HG02870 (cell line): ENCODE measurements around the gene PDHX.
A peak's percentile ranks its signal among the peaks of the same experiment; 100 is the strongest.
"Not testable (repeated sequence)": the region's sequence is repeated elsewhere in the genome, so short reads cannot be mapped to it uniquely, and the experiment has no call there.

Experiments used
- ATAC-seq: cut with Tn5 transposase; IDR thresholded peaks from one replicate; pipeline ENCODE4 v1.9.1; 2021; ENCODE audit warnings: mild to moderate bottlenecking, moderate library complexity; ENCODE audit not compliant: unreplicated experiment

The PDHX gene

GRCh38 chr11:34910817-34911216 lies 5.6 kb upstream of the PDHX start:
- peak; percentile 67 for ATAC-seq

- ATAC-seq, result no peak
Measured at GRCh38 chr11:34911676-34912075, 4.7 kb upstream of the PDHX start.

DNA sequence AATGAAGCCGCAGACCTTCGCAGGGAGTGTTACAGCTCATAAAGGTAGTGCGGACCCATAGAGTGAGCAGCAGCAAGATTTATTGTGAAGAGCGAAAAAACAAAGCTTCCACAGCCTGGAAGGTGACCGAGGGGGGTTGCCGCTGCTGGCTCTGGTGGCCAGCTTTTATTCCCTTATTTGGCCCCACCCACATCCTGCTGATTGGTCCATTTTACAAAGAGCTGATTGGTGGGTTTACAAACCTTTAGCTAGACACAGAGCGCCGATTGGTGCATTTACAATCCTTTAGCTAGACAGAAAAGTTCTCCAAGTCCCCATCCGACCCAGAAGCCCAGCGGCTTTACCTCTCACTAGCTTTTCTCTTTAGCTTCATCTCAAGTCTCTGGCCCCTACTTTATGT lies 2.9 kb upstream of the PDHX start:
- ATAC-seq, result not testable (repeated sequence)

DNA sequence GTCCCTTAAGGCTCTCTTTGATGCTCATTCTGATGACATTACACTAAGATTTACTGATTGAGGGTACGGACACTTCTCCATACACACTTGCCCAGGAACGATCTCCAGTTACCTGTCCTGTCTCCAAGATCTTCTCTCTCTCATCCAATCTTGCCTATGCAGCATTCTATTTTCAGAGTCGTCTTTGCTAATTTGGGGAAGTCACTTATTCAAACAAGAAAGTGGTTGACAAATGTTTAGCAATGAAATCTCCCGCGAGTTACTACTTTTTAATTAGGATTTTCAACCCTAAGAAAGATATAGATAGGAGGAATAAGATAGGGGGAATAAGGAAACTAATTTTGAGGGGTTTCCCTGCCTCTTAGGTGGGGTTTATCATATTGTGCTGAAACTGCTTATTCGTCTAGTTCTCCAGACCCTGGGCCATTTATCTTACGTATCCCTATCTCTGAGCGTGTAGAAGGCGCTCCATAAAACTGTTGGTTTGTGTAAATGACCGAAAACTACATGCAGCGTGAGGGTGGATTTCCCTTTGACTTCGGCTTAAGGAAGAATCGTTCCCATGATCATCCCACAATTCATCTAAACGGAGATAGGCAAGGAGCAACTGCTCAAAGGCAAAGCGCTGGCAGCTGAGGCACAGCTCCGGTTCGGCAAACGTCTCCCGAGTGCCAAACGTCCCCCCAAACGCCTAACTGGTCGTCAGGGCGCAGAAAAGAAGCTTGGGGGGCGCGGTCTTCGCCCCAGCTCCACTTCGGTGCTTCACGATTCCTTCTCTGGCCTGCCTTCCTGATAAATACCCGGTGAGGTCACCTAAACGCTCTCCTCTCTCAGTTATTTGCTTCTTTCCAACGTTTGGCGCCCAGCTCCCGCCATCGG lies 1.0 kb upstream of the PDHX start:
- peak; percentile 1 for ATAC-seq

DNA sequence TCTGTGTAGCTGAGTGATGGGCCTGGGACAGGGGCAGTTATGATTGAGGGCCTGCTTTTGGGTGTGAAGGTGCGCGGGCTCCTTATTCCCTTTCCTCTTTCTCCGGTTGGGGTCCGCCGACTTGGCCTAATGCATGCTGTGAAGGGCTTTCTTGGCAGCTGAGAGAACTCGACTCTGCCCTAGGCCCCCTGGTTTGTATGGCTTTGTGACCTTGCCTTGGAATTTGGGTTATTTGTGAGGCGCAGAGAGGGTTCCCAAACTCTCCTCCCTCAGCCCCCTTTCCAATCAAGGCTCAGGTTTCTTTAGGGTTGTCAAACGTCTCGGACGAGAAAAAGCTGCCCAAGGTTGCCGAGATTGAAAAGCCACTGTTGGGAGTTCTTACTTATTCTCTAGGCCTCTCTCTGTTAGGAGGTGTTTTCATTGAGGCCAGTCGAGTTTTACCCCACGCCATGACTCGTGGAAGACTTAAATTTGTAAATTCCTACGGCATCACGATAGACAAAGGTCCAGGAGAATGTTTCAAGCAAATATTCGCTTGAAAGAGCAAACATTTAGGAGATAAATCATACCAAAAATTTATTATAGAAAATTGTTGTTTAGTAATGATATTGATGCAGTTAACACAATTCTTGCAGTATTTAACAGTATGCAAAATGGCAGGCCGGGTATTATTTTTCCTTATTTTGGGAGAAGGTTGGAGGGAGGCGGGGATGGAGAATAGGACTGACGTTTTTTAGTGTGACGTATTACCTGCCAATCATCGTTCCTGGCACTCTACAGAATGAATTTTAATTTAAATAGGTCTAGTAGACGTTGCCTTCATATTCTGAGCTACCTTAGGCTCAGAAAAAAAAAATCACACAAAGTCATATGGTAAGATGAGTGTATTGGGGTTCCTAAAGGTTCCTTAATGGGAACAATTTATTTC lies 689 bp downstream of the PDHX start:
- peak; percentile 23 for ATAC-seq

- no peak for ATAC-seq
Measured at GRCh38 chr11:34921156-34921555, 4.7 kb downstream of the PDHX start.

DNA sequence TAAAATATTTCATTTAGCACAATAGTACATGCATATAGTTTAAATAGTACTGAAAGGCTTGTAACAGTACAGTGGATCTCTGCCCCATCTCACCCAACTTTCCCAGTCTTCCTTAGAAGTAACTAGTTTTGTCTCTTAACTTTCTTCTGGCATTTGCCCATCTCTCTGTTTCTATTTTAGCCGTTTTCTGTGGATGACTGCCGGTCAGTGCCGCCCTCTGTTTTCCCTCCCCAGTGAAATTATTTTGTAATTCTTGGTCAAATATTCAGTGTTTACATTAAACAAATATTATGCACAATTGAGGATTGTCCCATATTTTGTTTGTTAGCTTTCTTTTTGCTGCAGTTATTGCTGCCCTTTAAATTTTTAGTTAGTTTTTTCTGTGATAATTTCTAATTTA lies 8.3 kb downstream of the PDHX start:
- ATAC-seq, result no peak

DNA sequence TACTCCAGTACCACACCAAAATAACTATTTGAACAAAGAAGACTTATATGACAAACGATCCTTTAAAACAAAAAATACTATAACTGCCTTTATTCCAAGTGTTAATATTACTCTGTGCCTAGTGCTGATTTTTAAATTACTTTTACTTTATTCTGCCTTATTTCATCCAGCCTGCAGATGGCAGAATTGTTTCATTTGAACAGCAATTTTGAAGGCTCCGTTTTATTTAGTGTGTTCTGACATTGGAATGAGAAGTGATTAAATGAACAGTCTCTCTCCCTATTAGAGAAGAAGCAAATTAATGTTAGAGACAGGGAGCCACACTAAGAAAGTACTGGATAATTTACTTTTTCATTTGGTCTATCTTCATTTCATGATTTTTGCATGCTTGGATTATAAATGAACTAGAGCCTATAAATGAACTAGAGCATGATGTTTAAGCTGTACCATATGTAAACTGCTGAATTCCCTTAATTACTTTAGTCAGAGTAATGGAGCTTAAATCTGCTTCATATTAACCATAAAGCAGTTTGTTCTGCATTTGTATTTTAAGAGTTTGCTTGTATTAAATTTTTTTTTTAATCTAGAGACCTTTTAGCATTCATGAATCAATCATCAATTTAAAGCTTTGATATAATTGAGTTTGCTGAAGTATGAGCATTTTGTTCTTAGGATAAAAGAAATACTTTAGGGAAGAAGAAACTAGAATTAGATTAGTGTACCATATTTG lies 9.8 kb downstream of the PDHX start:
- no peak for ATAC-seq

GRCh38 chr11:34926831-34927132 lies 10.4 kb downstream of the PDHX start:
- no peak for ATAC-seq

- ATAC-seq, result no peak
Measured at GRCh38 chr11:34928268-34928959, 12.0 kb downstream of the PDHX start.

GRCh38 chr11:34928960-34929680 lies 12.7 kb downstream of the PDHX start:
- no peak for ATAC-seq

GRCh38 chr11:34929794-34930763 lies 13.7 kb downstream of the PDHX start:
- ATAC-seq, result no peak

DNA sequence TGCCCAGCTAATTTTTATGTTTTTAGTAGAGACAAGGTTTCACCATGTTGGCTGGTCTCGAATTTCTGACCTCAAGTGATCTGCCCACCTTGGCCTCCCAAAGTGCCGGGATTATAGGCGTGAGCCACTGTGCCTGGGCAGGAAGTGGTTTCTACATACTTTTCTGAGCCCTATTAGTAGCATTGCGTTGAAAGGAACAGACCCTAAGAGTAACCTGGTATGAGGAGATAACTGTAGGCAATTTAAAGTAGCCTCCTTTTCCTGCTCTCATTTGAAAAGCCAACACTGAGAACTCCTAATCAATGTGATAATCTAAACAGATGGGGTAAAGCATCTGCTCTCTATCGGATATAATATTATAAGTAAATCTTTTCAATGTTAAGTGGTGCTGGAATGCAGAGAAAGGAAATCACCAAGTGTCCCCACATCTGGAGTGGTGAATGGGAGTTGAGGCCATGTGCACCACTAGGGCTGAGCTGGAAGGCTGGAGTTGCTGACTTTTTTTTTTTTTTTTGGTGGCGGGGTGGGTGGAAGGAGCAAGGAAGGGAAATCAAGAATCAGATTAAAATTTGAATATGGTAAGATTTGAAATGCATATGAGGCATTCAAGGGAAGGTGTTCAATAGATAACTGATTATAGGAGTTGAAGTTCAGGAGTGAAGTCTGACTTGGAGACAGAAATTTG lies 20.7 kb downstream of the PDHX start:
- ATAC-seq, result no peak

DNA sequence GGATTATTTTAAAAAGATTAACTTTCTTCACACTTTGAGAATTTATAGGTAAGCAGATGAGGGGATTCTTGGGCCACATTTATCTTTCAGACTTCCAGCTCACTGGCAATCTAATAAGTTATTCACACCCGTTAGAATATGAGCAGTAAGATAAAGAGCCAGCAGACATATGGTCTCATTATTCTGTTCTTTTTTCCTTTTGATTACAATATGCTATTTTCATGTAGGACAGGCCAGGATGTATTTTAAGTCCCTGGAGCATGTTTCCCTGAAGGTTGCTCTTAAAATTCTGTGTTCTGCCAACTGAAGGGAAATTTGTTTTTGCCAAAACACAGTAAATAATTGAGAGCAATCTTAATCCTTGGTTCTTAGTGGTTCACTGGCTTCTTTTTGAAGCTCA lies 22.2 kb downstream of the PDHX start:
- ATAC-seq, result no peak

GRCh38 chr11:34940026-34940677 lies 23.7 kb downstream of the PDHX start:
- ATAC-seq, result no peak

DNA sequence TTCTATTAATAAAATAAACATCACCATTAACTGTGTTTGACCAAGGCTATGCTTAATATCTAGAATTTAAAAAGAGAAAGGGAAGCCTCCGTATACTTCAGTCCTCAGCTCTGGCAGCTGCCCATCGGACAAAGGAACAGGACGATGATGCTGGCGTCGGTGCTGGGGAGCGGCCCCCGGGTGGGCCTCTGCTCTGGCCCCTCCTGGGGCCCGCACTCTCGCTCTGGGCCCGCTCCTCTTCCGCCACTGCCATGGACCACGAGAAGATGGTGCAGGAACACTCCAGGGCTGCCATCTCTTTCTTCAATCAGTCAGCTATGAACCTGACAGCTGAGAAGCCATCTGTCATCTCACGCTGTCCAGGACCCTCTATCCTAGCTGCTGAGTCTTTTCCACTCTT lies 25.3 kb downstream of the PDHX start:
- no peak for ATAC-seq

DNA sequence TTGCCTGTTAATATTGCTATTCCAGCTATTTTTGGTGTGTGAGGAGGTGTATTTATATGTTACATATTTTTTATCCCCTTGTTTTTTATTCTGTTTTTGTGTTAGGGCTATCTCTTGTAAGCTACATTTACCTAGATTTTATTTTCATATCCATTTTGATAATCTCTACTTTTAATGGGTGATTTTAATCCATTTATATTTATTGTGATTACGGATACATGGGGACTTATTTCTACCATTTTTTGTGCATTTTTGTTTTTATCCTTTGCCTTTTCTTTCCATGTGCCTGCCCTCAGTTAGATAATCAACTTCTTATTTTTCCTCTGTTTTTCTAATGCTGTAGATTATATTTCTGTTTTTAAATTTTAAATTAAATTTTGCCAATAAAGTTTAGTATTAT lies 28.3 kb downstream of the PDHX start:
- ATAC-seq, result no peak

DNA sequence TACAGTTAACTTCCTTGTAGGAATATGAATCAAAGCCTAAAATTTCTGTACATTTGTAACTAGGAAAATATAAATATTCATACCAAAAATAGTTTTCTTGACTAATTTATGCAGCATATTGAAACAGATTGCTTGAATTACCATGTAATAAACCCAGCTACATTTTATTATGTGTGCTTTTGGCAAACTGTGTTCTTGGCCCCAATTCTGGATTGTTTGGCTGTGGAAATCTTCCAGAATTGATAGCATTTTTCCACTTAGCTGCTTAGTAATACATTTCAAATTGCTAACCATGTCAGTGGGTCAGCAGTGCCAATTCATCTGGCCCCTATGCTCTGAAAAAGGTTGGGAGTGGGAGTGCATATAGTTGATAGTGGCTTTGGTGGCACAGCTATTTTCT lies 32.3 kb downstream of the PDHX start:
- no peak for ATAC-seq
